RWPE1 (cell line): ENCODE results near the gene FRMD8.

Experiments used
- CTCF ChIA-PET: fragments of 350-600 bp; sonication (Branson Sonifier 250); formaldehyde crosslinking; extraction: SDS; loops from one replicate; lab custom pipeline; 2021; lab: Yijun Ruan, JAX
- POLR2A ChIA-PET: fragments of 400-600 bp; formaldehyde crosslinking; extraction: SDS; loops from one replicate; lab custom pipeline; 2020; ENCODE audit warnings: antibody characterized with exemption; ENCODE audit not compliant: low non-redundant PET; lab: Yijun Ruan, JAX
- DNase-seq: peaks from one replicate; pipeline ENCODE4 v3.0.0; 2012; ENCODE audit warnings: low spot score
- H3K27ac ChIP-seq: fragments of 450-650 bp; 2 replicates; pipeline ENCODE4 v1.5.1; 2017
- TF ChIP-seq, protein P1 (sequence below): fragments of 450-650 bp; conservative IDR thresholded peaks from 2 replicates; pipeline ENCODE4 v1.5.1; 2017; ENCODE audit warnings: low read depth, mild to moderate bottlenecking

The FRMD8 gene

GRCh38 chr11:65378208-65378927, 8.1 kb upstream of the FRMD8 start:
- DNase-seq: no peak
- POLR2A ChIA-PET: interaction anchor here (0.7 kb wide), 1 partner anchor 154 kb away, joined by 3 read pairs; no protein-coding TSS in a partner anchor
- H3K27ac ChIP-seq: peak overlapping the region; percentile 100
- CTCF ChIA-PET: no interaction called here
- TF ChIP-seq, protein P1, sequence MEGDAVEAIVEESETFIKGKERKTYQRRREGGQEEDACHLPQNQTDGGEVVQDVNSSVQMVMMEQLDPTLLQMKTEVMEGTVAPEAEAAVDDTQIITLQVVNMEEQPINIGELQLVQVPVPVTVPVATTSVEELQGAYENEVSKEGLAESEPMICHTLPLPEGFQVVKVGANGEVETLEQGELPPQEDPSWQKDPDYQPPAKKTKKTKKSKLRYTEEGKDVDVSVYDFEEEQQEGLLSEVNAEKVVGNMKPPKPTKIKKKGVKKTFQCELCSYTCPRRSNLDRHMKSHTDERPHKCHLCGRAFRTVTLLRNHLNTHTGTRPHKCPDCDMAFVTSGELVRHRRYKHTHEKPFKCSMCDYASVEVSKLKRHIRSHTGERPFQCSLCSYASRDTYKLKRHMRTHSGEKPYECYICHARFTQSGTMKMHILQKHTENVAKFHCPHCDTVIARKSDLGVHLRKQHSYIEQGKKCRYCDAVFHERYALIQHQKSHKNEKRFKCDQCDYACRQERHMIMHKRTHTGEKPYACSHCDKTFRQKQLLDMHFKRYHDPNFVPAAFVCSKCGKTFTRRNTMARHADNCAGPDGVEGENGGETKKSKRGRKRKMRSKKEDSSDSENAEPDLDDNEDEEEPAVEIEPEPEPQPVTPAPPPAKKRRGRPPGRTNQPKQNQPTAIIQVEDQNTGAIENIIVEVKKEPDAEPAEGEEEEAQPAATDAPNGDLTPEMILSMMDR: no peak

- POLR2A ChIA-PET: no interaction called here
- H3K27ac ChIP-seq: peak overlapping the region; percentile 100
- no peak for DNase-seq
- TF ChIP-seq, protein P1: no peak
- CTCF ChIA-PET: no interaction called here
These were observed 7.4 kb upstream of the FRMD8 start for GRCh38 chr11:65378928-65379638.

DNA sequence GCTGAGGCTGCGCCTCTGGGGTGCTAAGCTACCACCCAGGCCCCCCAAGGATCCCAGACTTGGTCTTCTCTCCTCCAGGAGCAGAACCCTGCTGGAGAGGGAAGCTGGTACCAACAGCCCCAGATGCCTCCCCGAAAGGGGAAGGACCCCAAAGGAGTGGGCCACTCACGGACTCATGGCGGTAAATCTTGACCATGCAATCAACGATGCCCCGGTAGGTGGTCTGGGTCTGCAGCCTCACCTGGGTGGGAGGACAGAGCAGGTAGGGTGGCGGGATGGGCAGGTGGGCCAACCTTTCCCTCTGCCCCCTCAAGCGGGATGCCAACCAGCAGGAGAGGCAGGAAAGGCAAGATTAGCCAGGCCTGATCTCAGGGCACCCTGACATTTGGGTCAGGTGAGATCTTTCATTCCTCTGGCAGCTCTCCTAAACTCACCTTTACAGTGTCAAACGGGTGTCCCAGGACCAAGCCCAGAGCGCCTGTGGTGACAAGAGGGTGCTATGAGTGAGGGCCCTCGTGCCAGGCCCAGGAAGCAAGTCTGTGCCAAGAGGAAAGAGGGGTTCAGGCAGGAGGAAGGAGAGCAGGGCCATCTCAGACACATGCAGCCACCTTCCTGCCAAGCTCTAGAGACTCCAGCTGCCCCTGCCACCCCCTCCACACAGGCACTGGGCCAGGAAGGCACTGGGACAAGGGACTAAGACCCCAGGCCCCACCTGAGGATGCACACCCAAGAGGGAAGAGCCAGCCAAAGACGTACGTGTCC, 6.6 kb upstream of the FRMD8 start:
- TF ChIP-seq, protein P1: no peak
- ChIA-PET POLR2A (no interaction called here), CTCF (interaction anchor here (0.6 kb wide), 1 partner anchor 27 kb away, joined by 4 read pairs; no protein-coding TSS in a partner anchor)
- no peak for DNase-seq
- H3K27ac ChIP-seq: peak overlapping the region; percentile 100

GRCh38 chr11:65380460-65381119, 5.8 kb upstream of the FRMD8 start:
- POLR2A ChIA-PET: no interaction called here
- H3K27ac ChIP-seq: peak overlapping the region; percentile 100
- TF ChIP-seq, protein P1: no peak
- CTCF ChIA-PET: interaction anchor here (0.6 to 1.1 kb wide), 2 partner anchors 28 to 138 kb away, joined by 4 read pairs; no protein-coding TSS in a partner anchor
- DNase-seq: no peak

DNA sequence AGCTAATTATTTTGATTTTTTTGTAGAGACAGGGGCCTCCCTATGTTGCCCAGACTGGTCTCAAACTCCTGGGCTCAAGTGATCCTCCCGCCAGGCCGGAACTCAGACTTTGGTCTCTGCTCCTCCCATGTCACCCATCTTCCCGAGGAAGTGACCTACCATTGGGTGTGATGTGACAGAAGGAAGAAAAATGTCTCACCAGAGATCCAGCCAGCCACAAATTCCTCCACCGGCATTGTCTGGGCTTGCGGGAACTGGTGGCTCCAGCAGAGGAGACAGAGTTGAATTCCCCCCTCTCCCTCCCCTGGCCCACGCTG, 4.8 kb upstream of the FRMD8 start:
- ChIA-PET POLR2A (interaction anchor here (0.5 to 1.2 kb wide), 4 partner anchors 42 to 398 kb away, joined by 3 to 18 read pairs (median 6); partner anchors contain the start of genes FAU, MRPL49 and NEAT1), CTCF (interaction anchor here (0.6 to 2.4 kb wide), 3 partner anchors 35 to 167 kb away, joined by 3 to 9 read pairs (median 4); no protein-coding TSS in a partner anchor)
- DNase-seq: peak; percentile 66
- H3K27ac ChIP-seq: peak overlapping the region; percentile 100
- TF ChIP-seq, protein P1: no peak
